Endometrial microvascular endothelial cells (primary cell): ENCODE data around the gene DENND2A. TPM values are rescaled to one million over a fixed set of nuclear protein-coding genes. Genes with fewer than 3 reads are reported as not detected.
"Not testable (repeated sequence)": the region's sequence is repeated elsewhere in the genome, so short reads cannot be mapped to it uniquely, and the experiment has no call there.

ENCODE experiments used
- in situ Hi-C: cut with HindIII; loops from 2 replicates; pipeline ENCODE4 v1.10.0; 2017; ENCODE audit warnings: low sequenced_read_pairs, low pct_unique_long_range_greater_than_20kb; ENCODE audit errors: inconsistent ontology term
- total RNA-seq: library from RNA; depleted of rRNA; stranded (reverse); fragments of >200 nt; gene quantifications from one replicate; pipeline ENCODE4 v1.2.3, GENCODE V29; 2015; ENCODE audit errors: inconsistent ontology term

The DENND2A gene
- total RNA-seq, 1 donor from 2014 or later: not detected

- in situ Hi-C loops: no loop called here
These were observed 72.4 kb downstream of the DENND2A start for GRCh38 chr7:140568021-140568813.

- in situ Hi-C loops: not testable (repeated sequence)
These were observed 74.4 kb downstream of the DENND2A start for GRCh38 chr7:140566186-140566585.

- in situ Hi-C loops: not testable (repeated sequence)
These were observed 74.9 kb downstream of the DENND2A start for GRCh38 chr7:140565761-140566160.

GRCh38 chr7:140564643-140565042 lies 76.0 kb downstream of the DENND2A start:
- in situ Hi-C loops: no loop called here

GRCh38 chr7:140562926-140563481 lies 77.6 kb downstream of the DENND2A start:
- in situ Hi-C loops: no loop called here

GRCh38 chr7:140559410-140559809 lies 81.2 kb downstream of the DENND2A start:
- in situ Hi-C loops: no loop called here

GRCh38 chr7:140557809-140558518 lies 82.6 kb downstream of the DENND2A start:
- in situ Hi-C loops: no loop called here

GRCh38 chr7:140557069-140557468 lies 83.5 kb downstream of the DENND2A start:
- in situ Hi-C loops: no loop called here

- in situ Hi-C loops: not testable (repeated sequence)
These were observed 87.4 kb downstream of the DENND2A start for GRCh38 chr7:140553236-140553635.

GRCh38 chr7:140552240-140552679 lies 88.4 kb downstream of the DENND2A start:
- in situ Hi-C loops: no loop called here

- in situ Hi-C loops: no loop called here
These were observed 89.0 kb downstream of the DENND2A start for GRCh38 chr7:140551355-140552239.

- in situ Hi-C loops: no loop called here
These were observed 93.7 kb downstream of the DENND2A start for GRCh38 chr7:140546947-140547346.

GRCh38 chr7:140544388-140544826 lies 96.2 kb downstream of the DENND2A start:
- in situ Hi-C loops: no loop called here

GRCh38 chr7:140542228-140542603 lies 98.4 kb downstream of the DENND2A start:
- in situ Hi-C loops: no loop called here

GRCh38 chr7:140541513-140542227 lies 98.9 kb downstream of the DENND2A start:
- in situ Hi-C loops: no loop called here

GRCh38 chr7:140541176-140541512 lies 99.5 kb downstream of the DENND2A start:
- in situ Hi-C loops: no loop called here

GRCh38 chr7:140540136-140540777 lies 100.4 kb downstream of the DENND2A start:
- in situ Hi-C loops: no loop called here

- in situ Hi-C loops: no loop called here
These were observed 101.2 kb downstream of the DENND2A start for GRCh38 chr7:140539461-140539860.
